COLO668 (cell line): ENCODE measurements around the gene SLC10A7.

Experiments
- DNase-seq: peaks from one replicate; lab custom pipeline; 2025; ENCODE audit not compliant: unreplicated experiment; lab: John Stamatoyannopoulos, UW

SLC10A7 gene, protein sequence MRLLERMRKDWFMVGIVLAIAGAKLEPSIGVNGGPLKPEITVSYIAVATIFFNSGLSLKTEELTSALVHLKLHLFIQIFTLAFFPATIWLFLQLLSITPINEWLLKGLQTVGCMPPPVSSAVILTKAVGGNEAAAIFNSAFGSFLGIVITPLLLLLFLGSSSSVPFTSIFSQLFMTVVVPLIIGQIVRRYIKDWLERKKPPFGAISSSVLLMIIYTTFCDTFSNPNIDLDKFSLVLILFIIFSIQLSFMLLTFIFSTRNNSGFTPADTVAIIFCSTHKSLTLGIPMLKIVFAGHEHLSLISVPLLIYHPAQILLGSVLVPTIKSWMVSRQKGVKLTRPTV

DNA sequence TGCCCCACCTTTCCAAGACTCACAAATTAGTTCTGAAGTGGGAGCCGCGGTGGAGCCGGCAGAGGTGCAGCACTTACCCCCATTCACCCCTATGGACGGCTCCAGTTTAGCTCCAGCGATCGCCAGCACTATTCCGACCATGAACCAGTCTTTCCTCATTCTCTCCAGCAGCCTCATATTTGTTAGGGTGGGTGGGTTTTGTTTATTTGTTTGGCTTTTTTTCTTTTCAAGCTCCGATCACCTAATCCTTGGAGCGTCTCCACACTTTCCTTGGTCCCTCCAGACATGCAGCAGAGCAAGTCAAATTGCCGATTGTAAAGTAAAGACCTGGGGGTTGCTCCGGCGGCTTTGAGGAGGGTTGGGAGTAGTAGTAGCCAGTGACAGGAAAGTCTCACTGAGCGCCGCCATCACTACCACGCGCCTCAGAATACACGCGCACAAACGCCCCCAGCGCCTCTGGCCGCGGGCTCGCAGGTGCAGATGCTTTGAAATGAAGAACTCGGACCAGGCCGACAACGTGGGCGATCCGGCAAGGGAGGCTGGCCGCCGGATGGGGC, at the start of gene SLC10A7:
Gene SLC10A7, minus strand, starts transcription at position 400 of the 557 bp plus-strand sequence. Its CDS starts 223 bp downstream, at position 177.
- DNase-seq = peak; percentile 83

- DNase-seq = no peak
Observed at GRCh38 chr4:146567396-146567795, 45.7 kb upstream of the SLC10A7 start.

- DNase-seq = no peak
Observed at GRCh38 chr4:146564492-146564891, 42.8 kb upstream of the SLC10A7 start.

GRCh38 chr4:146550161-146550560, 28.4 kb upstream of the SLC10A7 start:
- DNase-seq = no peak

DNA sequence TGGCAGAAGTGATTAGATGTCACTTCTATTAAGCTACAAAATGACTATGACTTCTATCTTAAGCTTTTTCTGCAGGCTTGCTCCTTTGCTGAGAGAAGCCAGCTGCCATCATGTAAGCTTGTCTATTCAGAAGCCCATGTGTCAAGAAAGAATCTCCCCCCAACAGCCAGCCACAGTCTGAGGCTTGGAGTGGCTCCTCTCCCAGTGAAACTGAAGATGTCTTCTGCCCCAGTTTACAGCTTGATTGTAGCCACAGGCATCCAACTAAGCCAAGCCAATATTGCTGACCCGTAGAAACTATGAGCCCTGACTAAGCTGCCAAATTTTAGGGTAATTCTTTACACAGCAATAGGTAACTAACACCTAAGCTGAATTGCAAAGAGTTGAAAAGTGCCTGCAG, 26.7 kb upstream of the SLC10A7 start:
- no peak for DNase-seq

GRCh38 chr4:146545102-146545501, 23.4 kb upstream of the SLC10A7 start:
- DNase-seq = peak; percentile 8

DNA sequence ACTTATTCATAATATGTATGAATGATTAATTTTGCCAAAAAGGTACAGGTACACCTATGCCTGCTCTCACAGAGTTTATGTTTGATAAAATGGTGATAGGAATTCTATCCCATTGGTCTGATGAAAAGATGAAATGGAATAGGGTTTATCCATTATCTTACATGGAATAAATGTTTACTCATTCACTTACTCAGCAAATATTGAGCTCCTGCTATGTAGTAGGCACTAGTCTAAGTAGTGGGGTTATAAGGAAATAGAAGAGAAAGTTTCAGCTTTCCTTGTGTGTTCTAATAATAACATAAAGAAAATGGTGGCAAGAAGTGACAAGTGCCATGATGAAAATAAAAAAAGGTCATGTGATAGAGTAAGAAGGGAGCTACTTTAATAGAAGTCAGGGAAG, 12.4 kb upstream of the SLC10A7 start:
- DNase-seq = no peak

GRCh38 chr4:146525754-146526153, 4.0 kb upstream of the SLC10A7 start:
- DNase-seq = no peak

GRCh38 chr4:146524663-146525062, 2.9 kb upstream of the SLC10A7 start:
- no peak for DNase-seq

DNA sequence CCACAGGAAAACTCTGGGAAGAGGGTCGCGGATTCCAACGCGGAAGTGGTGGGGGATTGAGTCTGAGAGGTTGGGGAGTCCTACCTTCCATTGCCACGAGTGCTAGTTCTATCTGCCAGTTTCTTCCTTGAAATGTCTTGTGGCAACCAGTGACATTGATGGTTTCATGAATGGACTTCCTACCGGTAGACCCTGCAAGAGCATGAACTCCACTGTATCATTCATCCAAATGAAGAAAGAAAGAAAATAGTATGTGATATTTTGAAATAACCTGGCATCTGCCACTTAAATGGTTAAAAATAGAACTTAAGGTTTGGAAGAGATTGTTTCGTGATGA, 1.1 kb upstream of the SLC10A7 start:
- DNase-seq = no peak

DNA sequence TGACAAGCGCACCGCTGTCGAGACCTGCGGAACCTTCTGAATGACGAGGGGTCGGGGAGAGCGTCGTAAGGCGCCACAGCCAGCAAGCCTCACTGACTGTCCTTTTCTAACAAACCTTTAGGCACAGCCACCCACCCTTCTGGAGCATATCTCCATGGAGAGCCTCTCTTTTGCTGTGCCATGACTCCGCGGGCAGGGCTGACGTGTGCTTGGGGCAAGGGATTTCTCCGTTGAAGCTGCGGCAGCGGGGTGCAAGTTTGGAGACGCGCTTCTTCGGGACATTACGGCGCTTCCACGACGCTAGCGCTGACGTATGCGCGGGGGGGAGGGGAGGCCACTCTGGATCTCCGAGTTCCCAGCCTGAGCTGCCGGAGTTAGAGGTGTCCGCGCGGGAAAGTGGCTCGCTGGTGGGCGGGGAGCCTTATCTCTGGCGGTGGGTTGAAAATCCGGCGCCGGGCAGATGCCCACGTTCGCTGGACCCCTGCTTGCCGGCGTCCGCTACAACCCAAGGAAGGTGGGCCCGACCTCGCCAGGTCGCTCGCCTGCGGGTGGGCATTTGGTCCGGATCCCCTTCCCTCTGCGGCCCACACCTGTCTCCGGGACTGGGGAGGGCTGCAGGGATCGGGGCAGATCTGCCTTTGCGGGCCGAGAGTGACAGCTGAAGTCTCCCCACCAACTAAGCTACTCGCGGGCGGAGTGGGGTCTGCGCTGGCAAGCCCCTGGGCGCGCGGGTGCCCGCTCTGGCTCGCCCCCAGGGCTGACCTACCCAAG, 543 bp upstream of the SLC10A7 start:
- peak; percentile 91 for DNase-seq

DNA sequence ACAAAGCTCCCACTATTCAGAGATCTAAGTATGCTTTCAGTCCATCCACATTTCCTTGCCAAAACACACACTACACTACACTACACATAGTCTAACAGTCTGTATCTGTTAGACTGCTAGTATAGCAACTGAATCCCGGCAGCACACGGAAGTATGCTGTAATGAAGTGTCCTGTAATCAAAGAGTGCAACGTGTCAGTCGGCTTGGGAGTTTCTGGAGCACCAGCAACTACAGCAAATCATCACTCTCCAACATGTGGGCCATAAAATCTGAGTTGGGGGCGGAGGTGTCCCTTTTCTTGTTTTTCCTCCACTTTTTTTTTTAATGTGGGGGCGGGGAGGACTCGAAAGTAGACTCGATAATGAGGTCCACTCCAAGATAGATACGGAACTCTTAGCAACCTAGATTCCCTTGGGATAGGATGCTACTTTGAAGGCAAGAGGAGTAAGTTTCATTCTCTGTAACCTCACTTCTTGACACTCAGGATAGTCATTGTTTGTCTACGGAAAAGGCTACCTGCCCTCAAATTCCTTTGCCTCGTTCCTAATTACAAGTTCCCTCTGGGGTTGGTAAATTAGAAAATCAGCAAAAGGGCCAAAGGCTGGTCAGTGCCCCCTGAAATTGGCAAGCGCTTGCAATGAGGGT, 722 bp downstream of the SLC10A7 start:
- DNase-seq = peak; percentile 42

DNA sequence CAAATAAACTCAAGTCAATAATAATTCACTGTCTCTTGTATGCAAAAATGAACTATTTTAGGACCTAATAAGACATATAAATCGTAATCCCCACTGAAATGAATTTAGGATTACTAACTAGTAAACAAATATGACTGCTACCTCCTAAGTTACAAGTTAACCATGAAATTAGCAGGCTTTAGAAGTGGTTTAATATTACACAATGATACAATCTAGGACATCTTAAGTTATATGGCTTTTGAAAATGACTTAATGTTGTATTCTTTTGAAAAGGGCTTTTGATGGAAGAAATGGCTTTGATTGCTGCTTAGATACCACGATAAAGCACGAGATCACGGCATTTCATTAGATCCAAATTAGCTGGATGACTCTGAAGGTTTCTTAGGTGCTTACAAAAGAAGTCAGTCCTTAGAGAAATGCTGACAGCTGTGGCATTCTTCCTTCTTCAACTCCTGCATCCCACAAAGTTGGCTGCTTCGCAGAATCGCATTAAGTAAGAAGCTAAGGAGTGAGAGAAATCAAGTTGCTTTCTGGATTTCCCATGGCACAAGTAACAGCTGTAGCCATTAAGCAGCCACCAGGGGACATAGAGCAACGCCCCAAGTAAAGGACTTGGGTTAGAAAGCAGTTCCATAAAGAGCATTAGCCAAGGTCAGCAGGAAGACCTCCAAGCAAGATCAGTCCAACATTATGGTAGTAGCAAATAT, 6.9 kb downstream of the SLC10A7 start:
- DNase-seq = no peak

- no peak for DNase-seq
Observed at GRCh38 chr4:146513548-146513947, 8.2 kb downstream of the SLC10A7 start.

DNA sequence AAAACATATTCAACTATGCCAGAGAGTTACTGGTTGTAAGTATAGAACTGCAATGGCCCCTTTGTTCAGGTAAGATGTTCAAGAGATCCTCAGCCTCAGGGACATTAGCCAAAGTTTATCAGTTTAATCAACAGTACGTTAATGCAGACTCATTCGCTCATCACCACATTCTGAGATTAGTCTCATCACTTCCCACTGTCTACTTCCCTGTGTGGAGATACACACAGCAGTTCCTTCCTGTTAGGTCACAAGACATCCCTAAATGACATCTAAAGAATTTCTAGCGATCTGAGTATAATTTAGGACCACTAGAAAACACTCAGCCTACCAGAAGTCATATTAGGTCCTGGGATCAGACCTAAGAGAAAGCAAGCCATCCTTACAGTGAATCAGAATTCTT, 10.4 kb downstream of the SLC10A7 start:
- DNase-seq = no peak

DNA sequence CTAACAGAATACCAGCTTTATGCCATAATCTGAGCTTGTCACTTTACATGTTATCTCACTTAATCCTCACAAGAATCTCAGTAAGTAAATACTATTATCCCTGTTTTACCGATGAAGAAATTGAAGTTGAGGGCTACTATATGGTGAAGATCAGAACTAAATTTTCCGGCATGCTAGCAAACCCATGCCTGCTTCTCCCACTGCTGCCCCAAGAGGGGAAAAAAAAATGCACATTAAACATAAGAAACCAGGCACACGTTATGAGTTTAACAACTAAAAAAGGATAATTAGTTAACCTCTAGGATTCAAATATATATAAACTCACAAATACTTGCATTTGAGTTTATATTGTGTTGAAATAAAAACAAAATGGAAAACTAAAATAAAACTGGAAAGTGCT, 10.8 kb downstream of the SLC10A7 start:
- DNase-seq = no peak

DNA sequence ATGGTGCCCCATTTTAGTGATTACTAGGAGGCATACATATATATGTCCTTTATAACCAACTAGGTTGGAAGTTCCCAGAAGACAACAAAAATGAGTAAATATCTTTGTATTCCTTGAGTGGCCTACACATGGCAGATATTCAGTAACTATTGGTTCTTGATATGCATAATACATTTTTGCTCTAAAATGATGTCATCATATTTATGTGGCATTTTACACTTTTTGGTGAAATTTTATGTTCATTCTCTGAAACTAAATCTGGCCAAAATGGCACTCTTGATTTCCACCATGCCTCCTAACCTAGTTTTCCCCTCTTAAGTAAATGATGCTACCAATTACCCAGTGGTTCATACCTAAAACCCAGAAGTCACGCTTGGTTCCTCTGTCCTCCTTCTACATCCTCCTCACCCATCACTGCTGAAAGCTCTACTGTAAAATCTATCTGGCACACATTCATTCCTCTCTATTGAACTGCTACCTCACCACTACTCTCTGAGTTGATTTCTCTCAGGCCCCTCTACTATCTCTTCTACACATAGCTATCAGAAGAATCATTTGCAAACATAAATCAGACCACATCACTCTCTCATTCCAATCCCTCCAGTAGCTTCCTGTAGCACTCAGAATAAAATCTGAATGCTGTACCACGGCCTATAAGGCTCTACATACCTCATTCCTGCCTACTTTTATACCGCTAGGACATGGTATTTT, 13.4 kb downstream of the SLC10A7 start:
- no peak for DNase-seq

DNA sequence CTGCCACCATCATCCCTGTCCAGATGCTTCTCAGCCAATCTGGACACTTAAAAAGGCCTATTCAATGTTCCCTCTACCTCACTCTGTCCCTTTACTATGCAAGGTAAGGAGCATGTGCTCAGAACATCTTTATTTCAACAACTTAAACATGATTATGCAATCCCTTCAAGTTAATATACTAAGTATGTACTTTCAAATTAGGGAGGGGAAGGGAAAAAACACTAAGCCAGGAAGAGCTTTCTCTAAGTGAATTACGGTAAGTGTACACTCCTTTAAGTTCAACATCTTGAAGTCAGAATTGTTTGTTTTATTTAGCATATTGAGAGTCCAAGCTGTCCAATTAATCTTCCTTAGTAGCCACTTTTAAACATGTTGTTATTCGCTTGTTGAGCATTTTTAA, 14.1 kb downstream of the SLC10A7 start:
- no peak for DNase-seq

DNA sequence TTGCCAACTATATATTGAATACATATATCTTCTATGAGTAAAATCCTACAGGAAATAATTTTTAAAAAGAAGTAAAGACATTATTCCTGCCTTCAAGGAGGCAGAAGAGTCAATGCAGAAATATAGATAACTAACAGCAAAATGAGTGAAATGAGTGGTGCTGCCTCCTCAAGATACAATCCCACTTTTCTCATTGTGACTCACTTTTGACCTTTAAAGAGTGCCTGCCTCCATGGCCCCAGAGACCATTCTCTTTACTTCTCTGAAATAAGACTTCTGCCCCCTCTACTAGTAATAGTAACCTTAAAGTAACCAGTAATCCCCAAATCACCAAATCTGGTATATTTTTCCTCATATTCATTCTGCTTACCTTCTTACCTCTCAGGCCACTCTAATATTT, 15.5 kb downstream of the SLC10A7 start:
- no peak for DNase-seq

DNA sequence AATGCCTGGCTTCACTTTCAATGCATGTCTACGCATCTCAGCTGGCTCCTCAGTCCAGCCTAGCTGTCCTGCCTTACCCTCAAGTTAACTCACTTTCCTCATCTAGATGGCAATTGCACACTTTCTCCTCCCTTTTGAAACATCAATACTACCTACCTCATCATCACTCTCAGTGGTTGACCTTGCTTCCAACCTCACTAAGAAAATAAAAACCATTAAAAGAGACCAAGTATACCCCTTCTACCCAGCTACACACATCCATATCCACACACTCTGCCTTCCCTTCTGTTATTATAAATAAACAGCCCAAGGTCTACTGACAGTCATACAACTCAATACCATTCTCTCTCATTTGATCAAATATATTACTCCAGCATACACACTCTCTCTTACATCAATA, 21.5 kb downstream of the SLC10A7 start:
- DNase-seq = no peak

DNA sequence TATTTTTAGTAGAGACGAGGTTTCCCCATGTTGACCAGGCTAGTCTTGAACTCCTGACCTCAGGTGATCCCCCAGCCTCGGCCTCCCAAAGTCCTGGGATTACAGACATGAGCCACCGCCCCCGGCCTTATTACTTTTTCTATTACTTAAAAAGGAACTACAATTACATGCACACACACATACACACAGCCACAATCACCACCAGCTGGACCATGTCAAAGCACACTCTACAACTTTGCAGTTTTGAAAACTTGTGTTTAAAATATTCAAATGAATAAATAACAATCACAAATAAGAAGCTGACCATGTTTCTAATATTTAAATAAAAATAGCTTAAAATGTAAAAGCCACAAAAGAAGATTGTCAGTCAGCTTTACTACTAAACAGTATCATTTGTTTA, 23.4 kb downstream of the SLC10A7 start:
- DNase-seq = no peak
